PC-3 (cell line): ENCODE results near the gene ABCA2. TPM values are rescaled to one million over a fixed set of nuclear protein-coding genes. Genes with fewer than 3 reads are reported as not detected.

Source experiments
- ATAC-seq: fragments of 200-7000 bp; cut with Tn5 transposase; 2 replicates; pipeline ENCODE4 v1.9.1; 2020; ENCODE audit warnings: mild to moderate bottlenecking, moderate library complexity
- Bru-seq: library from RNA; stranded (reverse); fragments of 400-500 nt; gene quantifications from one replicate; lab custom pipeline; 2021; lab: Mats Ljungman, UMichigan
- BruChase-seq, 2 experiments: library from RNA; stranded (reverse); fragments of 400-500 nt; gene quantifications; one replicate each; lab custom pipeline; 2021; lab: Mats Ljungman, UMichigan
- BruUV-seq: library from RNA; stranded (reverse); fragments of 400-500 nt; replicated peaks from 2 replicates; lab custom pipeline; 2021; lab: Mats Ljungman, UMichigan
- CTCF ChIA-PET: fragments of 300-600 bp; sonication (Branson Sonifier 250); formaldehyde crosslinking; loops from one replicate; lab custom pipeline; 2022; ENCODE audit warnings: antibody characterized with exemption; lab: Charles Lee
- POLR2A ChIA-PET: fragments of 300-600 bp; sonication (Branson Sonifier 250); formaldehyde crosslinking; loops from one replicate; lab custom pipeline; 2022; ENCODE audit warnings: antibody characterized with exemption; ENCODE audit not compliant: unreplicated experiment; lab: Charles Lee
- DNase-seq: peaks from one replicate; pipeline ENCODE4 v3.0.0-alpha.2; 2015
- H2AFZ ChIP-seq: fragments of 300-600 bp; sonication (generic); 2 replicates; pipeline ENCODE4 v1.6.0; 2016; ENCODE audit warnings: antibody characterized with exemption, low read length
- H3F3A ChIP-seq: fragments of 300-600 bp; sonication (generic); one replicate; pipeline ENCODE4 v1.6.0; 2017; ENCODE audit warnings: antibody characterized with exemption, low read length, control low read depth, mild to moderate bottlenecking; ENCODE audit not compliant: unreplicated experiment
- H3K27ac ChIP-seq: fragments of 300-600 bp; sonication (generic); 2 replicates; pipeline ENCODE4 v1.5.1; 2016; ENCODE audit warnings: mild to moderate bottlenecking, low read length
- H3K27me3 ChIP-seq: fragments of 300-600 bp; sonication (generic); 2 replicates; pipeline ENCODE4 v1.6.1; 2016; ENCODE audit warnings: low read length, mixed read lengths
- H3K36me3 ChIP-seq: fragments of 300-600 bp; sonication (generic); 2 replicates; pipeline ENCODE4 v1.6.1; 2016; ENCODE audit warnings: low read depth, mixed run types, low read length, mixed read lengths
- H3K4me1 ChIP-seq: fragments of 300-600 bp; sonication (generic); 2 replicates; pipeline ENCODE4 v1.5.1; 2016; ENCODE audit warnings: low read length; ENCODE audit not compliant: insufficient read depth
- H3K4me2 ChIP-seq: fragments of 300-600 bp; sonication (generic); 2 replicates; pipeline ENCODE4 v1.6.0; 2016; ENCODE audit warnings: low read length
- H3K4me3 ChIP-seq: fragments of 300-600 bp; sonication (generic); 2 replicates; pipeline ENCODE4 v1.5.1; 2016; ENCODE audit warnings: mild to moderate bottlenecking, low read length, mixed read lengths
- H3K79me2 ChIP-seq: fragments of 300-600 bp; sonication (generic); 2 replicates; pipeline ENCODE4 v1.6.1; 2017; ENCODE audit warnings: low read length, mixed read lengths
- H3K9ac ChIP-seq: fragments of 300-600 bp; sonication (generic); 2 replicates; pipeline ENCODE4 v1.6.0; 2016; ENCODE audit warnings: mild to moderate bottlenecking, low read length
- H3K9me2 ChIP-seq: fragments of 300-600 bp; sonication (generic); replicated peaks from 2 replicates; pipeline ENCODE4 v1.6.1; 2016; ENCODE audit warnings: mixed run types, low read length, mixed read lengths
- H3K9me3 ChIP-seq: fragments of 300-600 bp; sonication (generic); 2 replicates; pipeline ENCODE4 v1.6.1; 2016; ENCODE audit warnings: low read length, mixed read lengths
- H4K20me1 ChIP-seq: fragments of 300-600 bp; sonication (generic); 2 replicates; pipeline ENCODE4 v1.6.1; 2016; ENCODE audit warnings: low read length, mixed read lengths
- CTCF ChIP-seq: fragments of 300-600 bp; sonication (generic); conservative IDR thresholded peaks from 2 replicates; pipeline ENCODE4 v1.5.1; 2017; ENCODE audit warnings: antibody characterized with exemption, low read depth, mild to moderate bottlenecking, low read length
- EZH2 ChIP-seq: fragments of 300-600 bp; sonication (generic); IDR thresholded peaks from one replicate; pipeline ENCODE4 v1.6.1; 2017; ENCODE audit warnings: antibody characterized with exemption, mild to moderate bottlenecking, low read length; ENCODE audit not compliant: unreplicated experiment
- EZH2phosphoT487 ChIP-seq: fragments of 300-600 bp; sonication (generic); IDR thresholded peaks from 2 replicates; pipeline ENCODE4 v1.6.1; 2018; ENCODE audit warnings: mild to moderate bottlenecking, antibody characterized with exemption, low read length, borderline replicate concordance
- intact Hi-C: fragments of 100-400 bp; cut with micrococcal nuclease; formaldehyde crosslinking; loops from 2 replicates; pipeline ENCODE4 v1.9.0; 2023
- long read RNA-seq: library from polyadenylated mRNA; unstranded; transcript quantifications from one replicate; pipeline ENCODE4 v2.0.0, GENCODE V29; 2021; ENCODE audit not compliant: unreplicated experiment
- total RNA-seq: library from RNA; depleted of rRNA; stranded (reverse); fragments of >200 nt; gene quantifications from 2 replicates; pipeline ENCODE4 v1.2.3, GENCODE V29; 2014; rRNA removed

Gene ABCA2
- total RNA-seq (25.9 and 31.5 TPM in 2 replicates), Bru-seq, nascent RNA (percentile 41 among the genes with signal in this experiment), BruChase-seq, experiment 1, labeled RNA remaining after a 6-hour chase (percentile 51 among the genes with signal in this experiment), BruChase-seq, experiment 2, labeled RNA remaining after a 2-hour chase (percentile 48 among the genes with signal in this experiment)
- long read RNA-seq, partial matches to known transcripts, result 35 of 57 reads
- long read RNA-seq, other reads (novel, unspliced or antisense), result 22 of 57 reads

- intact Hi-C loops, result loop anchor here (5.0 kb wide), 1 partner anchor 125 kb away; no protein-coding TSS in a partner anchor
- Histone ChIP-seq H3K4me2 (peak within 1 kb of the TSS; percentile 97), H3K36me3 (no peaks in the 10 kb centered on the region), H2AFZ (peak within 1 kb of the TSS; percentile 95), H3K9me2 (no peaks in the 10 kb centered on the region), H3K9ac (0 out of 2 replicates have a peak within 1 kb of the TSS, but pooled peaks have one; percentile 25), H3K79me2 (peaks cover 12% of the 10 kb centered on the region; the same call in 1 of the 2 replicates), H3K27me3 (no peaks in the 10 kb centered on the region), H3K4me1 (peaks cover 13% of the 10 kb centered on the region; the same call in 1 of the 2 replicates), H3K27ac (no peak within 1 kb of the TSS), H3F3A (no peaks in the 10 kb centered on the region), H4K20me1 (no peaks in the 10 kb centered on the region), H3K4me3 (peak within 1 kb of the TSS; percentile 68), H3K9me3 (no peaks in the 10 kb centered on the region)
- peak; percentile 23 for DNase-seq
- TF ChIP-seq EZH2, result no peak
- no peak for TF ChIP-seq EZH2phosphoT487
- no peak for TF ChIP-seq CTCF
- ChIA-PET POLR2A (no interaction called here), CTCF (no interaction called here)
- BruUV-seq, result no TSS peak
- peak; percentile 27 for ATAC-seq
Measured at GRCh38 chr9:137027369-137028262, at the start of gene ABCA2. Gene ABCA2, minus strand, starts transcription at chr9:137028237. Its CDS starts 97 bp downstream, at chr9:137028140.

- TF ChIP-seq CTCF (no peak), EZH2phosphoT487 (no peak), EZH2 (no peak)
- peak; percentile 74 for ATAC-seq
- no peaks in the 10 kb centered on the region for H4K20me1 ChIP-seq
- H3K4me2 ChIP-seq, result peak within 1 kb of the TSS; percentile 85
- H3K9me2 ChIP-seq, result no peaks in the 10 kb centered on the region
- ChIA-PET CTCF (no interaction called here), POLR2A (no interaction called here)
- H3K27me3 ChIP-seq, result no peaks in the 10 kb centered on the region
- no peaks in the 10 kb centered on the region for H3K9me3 ChIP-seq
- no peaks in the 10 kb centered on the region for H3K36me3 ChIP-seq
- no peak within 1 kb of the TSS for H3K27ac ChIP-seq
- no peaks in the 10 kb centered on the region for H3F3A ChIP-seq
- peak within 1 kb of the TSS; percentile 73 for H3K4me3 ChIP-seq
- BruUV-seq, result no TSS peak
- peaks cover 8% of the 10 kb centered on the region; the same call in 1 of the 2 replicates for H3K79me2 ChIP-seq
- intact Hi-C loops, result no loop called here
- H3K9ac ChIP-seq, result peak within 1 kb of the TSS; percentile 45; the same call in 1 of the 2 replicates
- DNase-seq, result peak; percentile 26
- H2AFZ ChIP-seq, result peak within 1 kb of the TSS; percentile 42; the same call in 1 of the 2 replicates
- no peaks in the 10 kb centered on the region for H3K4me1 ChIP-seq
Measured at GRCh38 chr9:137077010-137077747, 49.1 kb upstream of the ABCA2 start, which contains the start of gene UAP1L1. Gene UAP1L1, plus strand, starts transcription at chr9:137077517. Its CDS starts 16 bp downstream, at chr9:137077533.
